Activated CD8-positive, alpha-beta memory T cell treated with anti-CD3 and anti-CD28 coated beads, Interleukin-2, amount 50 U/mL, for 1 hour (primary cell): Measurements from ENCODE around the gene STX18.
"Not testable (repeated sequence)": the region's sequence is repeated elsewhere in the genome, so short reads cannot be mapped to it uniquely, and the experiment has no call there.

Experiments
- DNase-seq: peaks from one replicate; pipeline ENCODE4 v3.0.0-alpha.2; 2020; ENCODE audit errors: extremely low read depth

The STX18 gene

GRCh38 chr4:4541661-4542570 is at the start of gene STX18:
Gene STX18 (minus strand): TSS chr4:4542048. CDS start chr4:4541964, 84 bp downstream.
- peak; percentile 55 for DNase-seq

GRCh38 chr4:4591071-4591470 is 49.2 kb upstream of the STX18 start:
- DNase-seq = no peak

- no peak for DNase-seq
These were observed 48.7 kb upstream of the STX18 start for GRCh38 chr4:4590546-4590945.

GRCh38 chr4:4585012-4585670 is 43.3 kb upstream of the STX18 start:
- no peak for DNase-seq

GRCh38 chr4:4583606-4584005 is 41.8 kb upstream of the STX18 start:
- DNase-seq = no peak

- DNase-seq = no peak
These were observed 40.8 kb upstream of the STX18 start for GRCh38 chr4:4582653-4583052.

- no peak for DNase-seq
These were observed 38.6 kb upstream of the STX18 start for GRCh38 chr4:4580494-4580893.

GRCh38 chr4:4578981-4579380 is 37.1 kb upstream of the STX18 start:
- DNase-seq = no peak

- DNase-seq = no peak
These were observed 35.6 kb upstream of the STX18 start for GRCh38 chr4:4577359-4577875.

GRCh38 chr4:4575284-4576211 is 33.7 kb upstream of the STX18 start:
- DNase-seq = peak; percentile 22

- no peak for DNase-seq
These were observed 32.9 kb upstream of the STX18 start for GRCh38 chr4:4574792-4575191.

- no peak for DNase-seq
These were observed 32.2 kb upstream of the STX18 start for GRCh38 chr4:4574052-4574451.

- no peak for DNase-seq
These were observed 31.0 kb upstream of the STX18 start for GRCh38 chr4:4572821-4573220.

- DNase-seq = not testable (repeated sequence)
These were observed 28.0 kb upstream of the STX18 start for GRCh38 chr4:4569861-4570260.

GRCh38 chr4:4568806-4569427 is 27.1 kb upstream of the STX18 start:
- DNase-seq = no peak

GRCh38 chr4:4566359-4566758 is 24.5 kb upstream of the STX18 start:
- DNase-seq = not testable (repeated sequence)

- DNase-seq = no peak
These were observed 22.7 kb upstream of the STX18 start for GRCh38 chr4:4564522-4564921.

GRCh38 chr4:4560642-4561041 is 18.8 kb upstream of the STX18 start:
- DNase-seq = no peak

GRCh38 chr4:4560136-4560535 is 18.3 kb upstream of the STX18 start:
- no peak for DNase-seq

- no peak for DNase-seq
These were observed 17.7 kb upstream of the STX18 start for GRCh38 chr4:4559596-4559995.

GRCh38 chr4:4558881-4559280 is 17.0 kb upstream of the STX18 start:
- no peak for DNase-seq
